H1 (cell line): ENCODE measurements around the gene SMG5. TPM values are rescaled to one million over a fixed set of nuclear protein-coding genes. Genes with fewer than 3 reads are reported as not detected.
A peak's percentile ranks its signal among the peaks of the same experiment; 100 is the strongest.

Source experiments
- BACH1 ChIP-seq: IDR thresholded peaks from 2 replicates; pipeline ENCODE4 v1.6.1; 2012; ENCODE audit warnings: low read length, improper control_type of control experiment
- BRCA1 ChIP-seq: IDR thresholded peaks from 2 replicates; pipeline ENCODE4 v1.6.1; 2012; ENCODE audit warnings: low read depth, low read length, improper control_type of control experiment
- CBX5 ChIP-seq: fragments of 300-800, 300-1000 bp; sonication (generic); IDR thresholded peaks from 2 replicates; pipeline ENCODE4 v1.7.1; 2016; ENCODE audit warnings: antibody characterized with exemption, low read length, low read depth
- CEBPB ChIP-seq: IDR thresholded peaks from 2 replicates; pipeline ENCODE4 v1.6.1; 2012; ENCODE audit warnings: low read depth, low read length
- CHD1 ChIP-seq: IDR thresholded peaks from 2 replicates; pipeline ENCODE4 v1.6.1; 2012; ENCODE audit warnings: low read depth, low read length, improper control_type of control experiment
- CREB1 ChIP-seq: IDR thresholded peaks from 2 replicates; pipeline ENCODE4 v1.6.1; 2012; ENCODE audit warnings: inconsistent platforms
- GTF2F1 ChIP-seq: IDR thresholded peaks from 2 replicates; pipeline ENCODE4 v1.6.1; 2012; ENCODE audit warnings: low read depth, low read length, improper control_type of control experiment, borderline replicate concordance
- HDAC6 ChIP-seq: IDR thresholded peaks from one replicate; pipeline ENCODE4 v1.7.1; 2012; ENCODE audit warnings: low read depth, mild to moderate bottlenecking, inconsistent platforms, low read length, moderate library complexity
- KDM1A ChIP-seq: fragments of 200-600, 300-600 bp; sonication (generic); IDR thresholded peaks from 2 replicates; pipeline ENCODE4 v1.7.1; 2016; ENCODE audit warnings: mild to moderate bottlenecking, low read length, borderline replicate concordance
- KDM4A ChIP-seq: IDR thresholded peaks from one replicate; pipeline ENCODE4 v1.7.1; 2012; ENCODE audit warnings: low read depth, mild to moderate bottlenecking, moderate library complexity, low read length, inconsistent platforms; ENCODE audit not compliant: severe bottlenecking
- POLR2A ChIP-seq, 2 experiments: IDR thresholded peaks; 1 replicate in 1 of 2; 2 replicates in 1 of 2; pipeline ENCODE4 v1.6.1; 2011; ENCODE audit warnings: low read depth in 2 of 2, low read length in 2 of 2, mild to moderate bottlenecking in 2 of 2; ENCODE audit errors: control extremely low read depth in 1 of 2
- RAD21 ChIP-seq, 2 experiments: IDR thresholded peaks in 1 of 2; conservative IDR thresholded peaks in 1 of 2; 2 replicates each; pipeline ENCODE4 v1.6.1; 2011; ENCODE audit warnings: low read depth in 2 of 2, low read length in 2 of 2, improper control_type of control experiment in 1 of 2, inconsistent platforms in 1 of 2, mild to moderate bottlenecking in 1 of 2, moderate library complexity in 1 of 2
- RBBP5 ChIP-seq: IDR thresholded peaks from 2 replicates; pipeline ENCODE4 v1.7.1; 2012; ENCODE audit warnings: low read depth, mild to moderate bottlenecking, inconsistent platforms, low read length, moderate library complexity, borderline replicate concordance
- RXRA ChIP-seq: IDR thresholded peaks from 2 replicates; pipeline ENCODE4 v1.6.1; 2011; ENCODE audit warnings: low read depth, mild to moderate bottlenecking, low read length, moderate library complexity; ENCODE audit not compliant: insufficient read depth
- SIRT6 ChIP-seq: IDR thresholded peaks from one replicate; pipeline ENCODE4 v1.7.1; 2012; ENCODE audit warnings: low read length, inconsistent platforms
- SIX5 ChIP-seq: IDR thresholded peaks from 2 replicates; pipeline ENCODE4 v1.6.1; 2011; ENCODE audit warnings: mild to moderate bottlenecking, low read depth, low read length
- SUZ12 ChIP-seq: fragments of 200-600 bp; sonication (generic); IDR thresholded peaks from 2 replicates; pipeline ENCODE4 v1.6.1; 2012; ENCODE audit warnings: mild to moderate bottlenecking, inconsistent platforms, low read length, moderate library complexity, mixed read lengths
- TAF7 ChIP-seq: optimal IDR thresholded peaks from 2 replicates; pipeline ENCODE3; 2011; ENCODE audit warnings: low read depth, mild to moderate bottlenecking, inconsistent platforms, low read length, moderate library complexity, borderline replicate concordance
- TEAD4 ChIP-seq: IDR thresholded peaks from 2 replicates; pipeline ENCODE4 v1.6.1; 2012; ENCODE audit warnings: low read depth, low read length, inconsistent platforms, mixed read lengths
- polyA plus RNA-seq, 7 experiments: library from polyadenylated mRNA; depleted of rRNA in 3 of 7; stranded (reverse) in 5 of 7; unstranded in 2 of 7; fragments of >200 nt in 5 of 7; fragments of 200-250 nt in 2 of 7; gene quantifications; 1 replicate in 5 of 7; 2 replicates in 1 of 7; 4 replicates in 1 of 7; pipeline versions ENCODE4 v1.2.1 to v1.2.3, GENCODE V29; 2011 to 2013; ENCODE audit warnings: missing spikeins in 2 of 7, mixed read lengths in 2 of 7
- total RNA-seq: library from RNA; stranded (reverse); fragmentation: NEBNext Ultra II Directional; extraction: Animal tissue kit (Norgen Biotek cat#: 25700); gene quantifications from 2 replicates; pipeline ENCODE4 v1.2.1, GENCODE V29; 2021

The SMG5 gene
- total and polyA plus RNA-seq, 2 of the 8 experiments (the other 6 are each of a cell fraction or from before 2014, with no cell fraction given), result 32.7 to 98.0 TPM

GRCh38 chr1:156295391-156295947, 12.8 kb upstream of the SMG5 start, which contains the start of gene GLMP (continued):
- TF ChIP-seq TAF7 (no peak), SUZ12 (no peak), CEBPB (no peak), CREB1 (no peak), SIX5 (no peak), BACH1 (no peak), RXRA (no peak), POLR2A (IDR thresholded peaks at IDR 0.05; ENCODE audit: control extremely low read depth in 1 of 2, low read depth in 2 of 2, low read length in 2 of 2) (peak in 1 of 2 experiments; percentile 61; a peak in 2 of 3 replicates), SIRT6 (no peak), CBX5 (no peak), KDM4A (peak; percentile 71), TEAD4 (no peak), RAD21 (IDR thresholded peaks at IDR 0.05 in 1 of 2, conservative IDR thresholded peaks at IDR 0.05 in 1 of 2; ENCODE audit: low read depth in 2 of 2, low read length in 2 of 2) (no peak), CHD1 (no peak), HDAC6 (no peak), RBBP5 (no peak), BRCA1 (no peak), GTF2F1 (no peak), KDM1A (no peak)
